Neural crest cell (in vitro differentiated cells): ENCODE data around the gene PPP2R2C. TPM values are rescaled to one million over a fixed set of nuclear protein-coding genes. Genes with fewer than 3 reads are reported as not detected.

ENCODE experiments used
- DNase-seq: peaks from one replicate; pipeline ENCODE4 v3.0.0; 2021; ENCODE audit warnings: low read depth, mixed read lengths, low spot score
- H3K27ac Mint-ChIP-seq: one replicate; pipeline ENCODE4 v1.8.0; 2021; ENCODE audit warnings: mild to moderate bottlenecking, mixed read lengths; ENCODE audit not compliant: unreplicated experiment
- H3K27me3 Mint-ChIP-seq: 2 replicates; pipeline ENCODE4 v1.8.0; 2021; ENCODE audit warnings: low read depth, mild to moderate bottlenecking, mixed read lengths
- H3K36me3 Mint-ChIP-seq: 2 replicates; pipeline ENCODE4 v1.8.0; 2021; ENCODE audit warnings: low read depth, mild to moderate bottlenecking, mixed read lengths
- H3K4me1 Mint-ChIP-seq: 2 replicates; pipeline ENCODE4 v1.8.0; 2021; ENCODE audit warnings: mixed read lengths
- H3K4me3 Mint-ChIP-seq: one replicate; pipeline ENCODE4 v1.8.0; 2021; ENCODE audit warnings: mild to moderate bottlenecking, mixed read lengths
- H3K9me3 Mint-ChIP-seq: 2 replicates; pipeline ENCODE4 v1.8.0; 2021; ENCODE audit warnings: mixed read lengths
- total RNA-seq: library from RNA; stranded (reverse); gene quantifications from 2 replicates; pipeline ENCODE4 v1.2.1, GENCODE V29; 2021
- TF ChIP-seq, protein P1 (sequence below): fragments of 200-600 bp; sonication (generic); conservative IDR thresholded peaks from 2 replicates; pipeline ENCODE4 v1.5.0; 2021; ENCODE audit warnings: antibody characterized with exemption, mild to moderate bottlenecking

Gene PPP2R2C
- total RNA-seq, 1 donor from 2014 or later, result 0.35 TPM

DNA sequence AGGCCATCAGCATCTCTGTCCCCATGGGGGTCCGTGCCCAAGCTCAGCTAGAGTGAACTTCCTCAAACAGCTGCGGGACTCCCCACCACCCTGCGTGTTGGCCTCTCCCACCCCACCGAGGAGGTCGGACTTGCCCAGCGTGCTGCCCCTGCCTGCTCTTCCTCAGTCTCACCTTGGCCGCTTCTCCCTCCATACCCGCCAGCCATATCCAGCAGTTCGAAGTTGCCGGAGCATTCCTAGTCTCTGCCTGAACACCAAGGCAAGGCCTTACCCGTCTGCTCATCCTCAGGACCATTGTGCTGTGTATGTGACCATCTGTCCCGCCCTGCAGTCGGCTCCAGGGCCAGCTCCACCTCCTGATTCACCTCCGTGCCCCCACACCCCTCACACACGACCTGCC lies 118.3 kb downstream of the PPP2R2C start:
- no peak overlapping the region for H3K4me3 Mint-ChIP-seq
- TF ChIP-seq, protein P1, sequence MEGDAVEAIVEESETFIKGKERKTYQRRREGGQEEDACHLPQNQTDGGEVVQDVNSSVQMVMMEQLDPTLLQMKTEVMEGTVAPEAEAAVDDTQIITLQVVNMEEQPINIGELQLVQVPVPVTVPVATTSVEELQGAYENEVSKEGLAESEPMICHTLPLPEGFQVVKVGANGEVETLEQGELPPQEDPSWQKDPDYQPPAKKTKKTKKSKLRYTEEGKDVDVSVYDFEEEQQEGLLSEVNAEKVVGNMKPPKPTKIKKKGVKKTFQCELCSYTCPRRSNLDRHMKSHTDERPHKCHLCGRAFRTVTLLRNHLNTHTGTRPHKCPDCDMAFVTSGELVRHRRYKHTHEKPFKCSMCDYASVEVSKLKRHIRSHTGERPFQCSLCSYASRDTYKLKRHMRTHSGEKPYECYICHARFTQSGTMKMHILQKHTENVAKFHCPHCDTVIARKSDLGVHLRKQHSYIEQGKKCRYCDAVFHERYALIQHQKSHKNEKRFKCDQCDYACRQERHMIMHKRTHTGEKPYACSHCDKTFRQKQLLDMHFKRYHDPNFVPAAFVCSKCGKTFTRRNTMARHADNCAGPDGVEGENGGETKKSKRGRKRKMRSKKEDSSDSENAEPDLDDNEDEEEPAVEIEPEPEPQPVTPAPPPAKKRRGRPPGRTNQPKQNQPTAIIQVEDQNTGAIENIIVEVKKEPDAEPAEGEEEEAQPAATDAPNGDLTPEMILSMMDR, result no peak
- H3K4me1 Mint-ChIP-seq, result no peaks in the 10 kb centered on the region
- H3K9me3 Mint-ChIP-seq, result no peaks in the 10 kb centered on the region
- H3K27me3 Mint-ChIP-seq, result peaks cover 24% of the 10 kb centered on the region
- no peak for DNase-seq
- H3K27ac Mint-ChIP-seq, result peak overlapping the region; percentile 46
- H3K36me3 Mint-ChIP-seq, result no peaks in the 10 kb centered on the region

DNA sequence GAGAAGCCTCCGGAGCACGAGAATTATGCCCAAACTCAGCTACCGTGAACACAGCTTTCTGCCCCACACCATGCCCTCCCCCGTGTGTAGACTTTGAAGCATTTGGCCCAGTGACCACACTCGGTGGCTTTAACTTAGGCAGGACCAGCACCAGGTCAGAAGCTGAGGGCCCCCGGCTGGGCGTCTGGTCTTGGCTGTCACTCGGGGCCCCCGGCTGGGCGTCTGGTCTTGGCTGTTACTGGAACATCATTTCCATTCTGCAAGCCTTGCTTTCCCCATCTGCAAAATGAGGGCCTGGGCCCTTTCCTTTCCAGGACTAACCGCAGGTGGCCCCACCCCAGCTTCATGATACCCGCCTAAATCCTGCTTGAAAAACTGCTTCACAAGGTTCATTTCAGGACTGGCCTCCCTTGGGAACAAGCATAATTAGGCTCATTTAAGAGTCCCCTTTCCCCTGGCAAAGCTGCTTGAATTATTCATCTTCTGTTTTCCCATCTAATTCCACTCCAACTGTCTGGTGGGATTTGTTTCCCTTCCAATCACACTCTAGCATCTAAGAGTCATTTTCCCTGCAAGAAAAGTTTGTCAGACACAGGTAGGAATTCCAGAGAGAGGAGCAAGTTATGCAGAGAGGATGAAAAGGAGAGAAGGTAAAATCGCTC lies 120.3 kb downstream of the PPP2R2C start:
- H3K4me3 Mint-ChIP-seq, result no peak overlapping the region
- H3K27me3 Mint-ChIP-seq, result peaks cover 19% of the 10 kb centered on the region
- DNase-seq, result no peak
- peak overlapping the region; percentile 5 for H3K27ac Mint-ChIP-seq
- H3K36me3 Mint-ChIP-seq, result no peaks in the 10 kb centered on the region
- H3K4me1 Mint-ChIP-seq, result no peaks in the 10 kb centered on the region
- H3K9me3 Mint-ChIP-seq, result no peaks in the 10 kb centered on the region
- TF ChIP-seq, protein P1, result no peak

DNA sequence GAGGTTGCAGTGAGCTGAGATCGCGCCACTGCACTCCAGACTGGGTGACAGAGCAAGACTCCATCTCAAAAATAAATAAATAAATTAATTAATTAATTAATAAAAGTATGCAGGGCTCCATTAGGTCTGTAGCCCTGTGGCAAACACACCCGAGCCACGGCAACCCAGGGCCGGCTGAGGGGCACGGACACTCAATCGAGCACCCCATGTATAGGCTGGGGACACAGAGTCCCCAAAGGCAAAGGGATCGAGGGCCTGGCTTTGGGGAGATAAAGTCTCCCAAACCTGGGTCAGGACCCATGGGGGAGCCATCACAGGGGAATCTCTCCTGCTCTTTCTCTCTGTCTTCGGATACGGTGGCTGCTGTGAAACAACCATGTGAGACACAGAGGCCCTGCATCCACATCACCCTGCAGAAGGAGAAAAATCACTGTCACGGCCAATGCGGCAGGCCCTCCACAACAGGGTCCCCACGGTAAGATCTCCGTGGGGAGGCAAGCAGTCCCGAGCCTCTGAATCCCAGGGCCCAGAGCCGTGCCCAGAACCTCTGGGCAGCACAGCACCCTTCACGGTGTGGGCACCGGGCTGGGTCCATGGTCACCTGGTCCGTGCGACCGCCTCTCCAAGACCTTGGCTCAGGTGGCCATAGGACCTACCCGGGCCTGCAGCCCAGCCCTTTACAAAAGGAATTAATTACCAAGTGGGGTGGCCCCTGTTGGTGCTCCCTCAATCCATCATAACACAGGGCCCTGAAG lies 121.0 kb downstream of the PPP2R2C start:
- Mint-ChIP-seq H3K36me3 (no peaks in the 10 kb centered on the region), H3K27ac (no peak overlapping the region), H3K4me3 (no peak overlapping the region), H3K27me3 (peaks cover 19% of the 10 kb centered on the region), H3K4me1 (no peaks in the 10 kb centered on the region), H3K9me3 (no peaks in the 10 kb centered on the region)
- TF ChIP-seq, protein P1, result no peak
- no peak for DNase-seq

DNA sequence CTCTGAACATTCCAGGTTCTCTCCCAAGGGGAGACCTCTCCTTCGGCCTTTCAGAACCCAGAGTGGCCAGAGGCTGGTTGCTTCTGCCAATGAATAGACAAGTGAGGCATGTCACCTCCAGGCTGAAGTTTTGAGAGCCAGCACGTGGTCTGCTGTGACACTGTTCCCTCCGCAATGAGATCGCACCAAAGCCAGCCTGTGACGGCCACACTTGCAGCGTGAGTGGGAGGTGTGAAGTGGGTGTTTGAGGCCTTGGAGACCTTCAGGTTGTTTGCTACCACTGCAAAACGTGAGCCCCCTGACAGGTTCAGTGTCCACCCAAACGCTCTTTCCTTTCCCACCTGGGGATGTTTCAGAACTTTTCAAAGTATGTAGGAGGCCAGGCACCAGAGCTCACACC lies 121.8 kb downstream of the PPP2R2C start:
- Mint-ChIP-seq H3K9me3 (no peaks in the 10 kb centered on the region), H3K36me3 (no peaks in the 10 kb centered on the region), H3K27ac (no peak overlapping the region), H3K27me3 (peaks cover 19% of the 10 kb centered on the region), H3K4me1 (no peaks in the 10 kb centered on the region), H3K4me3 (no peak overlapping the region)
- no peak for DNase-seq
- TF ChIP-seq, protein P1, result no peak

DNA sequence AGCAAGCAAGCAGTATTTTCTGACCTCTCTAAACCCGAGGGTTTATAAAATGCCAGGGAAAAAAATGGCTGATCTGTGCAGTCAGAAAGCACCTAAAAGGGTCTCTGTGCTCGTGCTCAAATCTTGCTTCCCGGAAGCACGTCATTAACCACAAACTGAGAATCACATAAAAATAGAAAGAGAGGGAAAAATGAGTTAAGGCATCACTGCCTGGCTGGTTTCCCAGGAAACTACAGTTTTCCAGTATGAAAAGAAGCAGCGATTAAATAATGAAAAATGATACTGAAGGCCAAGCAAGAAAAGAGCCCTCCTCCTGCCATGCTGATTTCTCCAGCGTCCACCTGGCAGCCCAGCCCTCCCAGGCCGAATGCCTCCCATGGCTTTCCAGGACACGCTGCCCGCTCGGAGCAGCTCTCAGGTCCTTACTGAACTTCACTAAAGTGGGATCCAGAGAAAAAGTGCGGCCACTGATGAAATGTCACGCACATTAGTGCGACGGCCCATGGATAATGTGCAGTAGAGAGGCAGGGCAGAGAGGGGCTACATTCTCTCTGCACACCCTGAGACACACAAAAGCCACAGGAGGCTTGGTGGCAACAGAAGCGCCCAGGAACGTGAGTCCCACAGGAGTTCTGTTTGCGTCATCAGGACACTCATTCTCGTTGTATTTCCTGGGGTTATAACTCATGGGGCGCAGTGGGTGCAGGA lies 122.4 kb downstream of the PPP2R2C start:
- Mint-ChIP-seq H3K9me3 (no peaks in the 10 kb centered on the region), H3K4me1 (no peaks in the 10 kb centered on the region), H3K27ac (no peak overlapping the region), H3K4me3 (no peak overlapping the region), H3K36me3 (no peaks in the 10 kb centered on the region), H3K27me3 (peaks cover 22% of the 10 kb centered on the region)
- TF ChIP-seq, protein P1, result no peak
- DNase-seq, result no peak
